HCEC 1CT (cell line): Measurements from ENCODE around the gene ZNF467.

Experiments used
- DNase-seq: peaks from one replicate; pipeline ENCODE4 v3.0.0-alpha.2; 2017

Gene ZNF467

GRCh38 chr7:149783386-149784250, 10.2 kb upstream of the ZNF467 start:
- DNase-seq, result no peak

- DNase-seq, result no peak
These were observed 9.4 kb upstream of the ZNF467 start for GRCh38 chr7:149782682-149783345.

- no peak for DNase-seq
These were observed 8.5 kb upstream of the ZNF467 start for GRCh38 chr7:149781921-149782320.

DNA sequence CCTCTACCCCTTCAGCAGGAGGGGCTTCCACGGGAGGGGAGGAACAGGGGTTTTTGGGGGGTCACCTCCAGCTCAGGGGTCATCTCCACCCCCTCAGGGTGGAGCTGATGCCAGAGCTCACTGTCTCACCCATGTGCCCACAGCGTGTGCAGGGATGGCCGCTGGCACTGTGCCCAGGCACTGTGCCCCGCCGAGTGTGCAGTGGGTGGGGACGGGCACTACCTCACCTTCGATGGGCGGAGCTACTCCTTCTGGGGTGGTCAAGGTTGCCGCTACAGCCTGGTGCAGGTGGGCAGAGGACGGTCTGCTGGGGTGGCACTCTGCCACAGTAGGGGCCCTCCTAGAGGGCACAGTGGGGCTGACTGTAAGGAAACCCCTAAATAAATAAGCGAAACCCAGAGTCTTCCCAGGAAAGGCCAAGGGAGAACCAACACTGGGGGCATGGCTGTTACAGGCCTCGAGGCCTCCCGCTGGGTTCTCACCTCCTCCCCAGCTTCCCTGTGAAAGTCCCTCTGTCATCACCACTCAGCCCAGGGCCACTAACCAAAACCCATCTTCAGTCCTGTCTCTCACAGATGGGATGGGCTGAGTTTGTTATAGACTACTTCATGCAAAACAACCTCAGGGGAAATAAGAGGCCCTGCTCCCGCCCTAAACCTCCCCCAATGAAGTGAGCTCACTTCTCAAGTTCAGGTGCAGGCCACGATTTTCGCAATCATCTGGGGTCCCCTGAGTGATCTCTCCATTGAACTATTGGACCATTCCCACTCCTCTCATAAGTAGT, 7.4 kb upstream of the ZNF467 start:
- DNase-seq, result no peak

GRCh38 chr7:149780056-149780455, 6.7 kb upstream of the ZNF467 start:
- no peak for DNase-seq

DNA sequence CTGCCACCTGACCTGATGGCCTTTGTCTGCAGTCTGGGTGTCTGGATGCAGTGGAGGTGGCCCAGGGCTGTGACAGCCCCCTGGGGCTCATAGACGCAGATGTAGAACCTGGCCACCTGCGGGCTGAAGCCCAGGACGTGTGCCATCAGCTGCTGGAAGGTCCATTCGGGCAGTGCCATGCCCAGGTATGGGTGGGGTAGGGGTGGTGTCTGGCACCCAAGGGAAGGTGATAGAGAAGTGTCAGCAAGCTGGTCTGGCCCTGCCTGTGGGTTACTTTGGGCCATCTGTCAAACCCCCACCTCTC, 6.1 kb upstream of the ZNF467 start:
- no peak for DNase-seq

GRCh38 chr7:149778696-149779501, 5.5 kb upstream of the ZNF467 start:
- no peak for DNase-seq

DNA sequence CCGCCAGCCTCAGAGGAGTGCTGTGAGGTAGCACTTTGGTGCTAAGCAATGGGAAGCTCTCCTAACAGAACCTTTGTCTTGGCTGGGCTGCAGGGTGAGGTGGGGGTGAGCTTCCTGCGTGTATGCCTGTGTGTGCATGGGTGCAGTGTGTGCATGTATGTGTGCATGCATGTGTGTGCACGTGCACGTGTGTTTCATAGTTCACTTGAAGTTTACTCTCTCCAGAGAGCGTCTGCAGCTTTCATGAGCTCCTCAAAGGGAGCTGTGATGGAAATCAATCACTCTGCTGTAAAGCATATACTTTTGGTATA, 4.9 kb upstream of the ZNF467 start:
- no peak for DNase-seq

DNA sequence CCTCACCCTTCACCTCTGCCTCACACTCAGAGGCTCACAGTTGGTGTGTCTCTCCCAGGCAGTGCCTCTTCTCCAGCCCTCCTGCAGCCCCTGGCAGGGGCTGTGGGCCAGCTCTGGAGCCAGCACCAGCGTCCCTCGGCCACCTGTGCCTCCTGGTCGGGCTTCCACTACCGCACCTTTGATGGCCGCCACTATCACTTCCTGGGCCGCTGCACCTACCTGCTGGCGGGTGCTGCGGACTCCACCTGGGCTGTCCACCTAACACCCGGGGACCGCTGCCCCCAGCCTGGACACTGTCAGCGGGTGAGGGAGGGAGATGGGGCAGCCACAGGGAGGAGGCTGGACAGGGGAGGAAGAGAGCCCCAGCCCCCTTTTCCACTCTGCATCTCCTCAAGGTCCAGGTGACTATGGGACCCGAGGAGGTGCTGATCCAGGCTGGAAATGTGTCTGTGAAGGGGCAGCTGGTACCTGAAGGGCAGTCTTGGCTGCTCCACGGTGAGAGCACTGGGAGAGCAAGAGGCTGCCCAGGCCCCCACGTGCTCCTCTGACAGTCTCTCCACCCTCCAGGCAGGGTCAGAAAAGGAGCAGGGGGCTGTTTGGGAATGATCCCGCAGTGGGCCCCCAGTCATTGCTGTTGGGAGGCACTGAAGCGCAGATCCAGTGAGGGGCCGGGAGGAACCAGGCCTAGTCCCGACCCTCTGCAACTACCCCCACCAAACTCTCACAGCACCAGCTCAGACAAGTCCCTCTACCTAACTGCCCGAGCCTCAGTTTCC, 4.4 kb upstream of the ZNF467 start:
- no peak for DNase-seq

DNA sequence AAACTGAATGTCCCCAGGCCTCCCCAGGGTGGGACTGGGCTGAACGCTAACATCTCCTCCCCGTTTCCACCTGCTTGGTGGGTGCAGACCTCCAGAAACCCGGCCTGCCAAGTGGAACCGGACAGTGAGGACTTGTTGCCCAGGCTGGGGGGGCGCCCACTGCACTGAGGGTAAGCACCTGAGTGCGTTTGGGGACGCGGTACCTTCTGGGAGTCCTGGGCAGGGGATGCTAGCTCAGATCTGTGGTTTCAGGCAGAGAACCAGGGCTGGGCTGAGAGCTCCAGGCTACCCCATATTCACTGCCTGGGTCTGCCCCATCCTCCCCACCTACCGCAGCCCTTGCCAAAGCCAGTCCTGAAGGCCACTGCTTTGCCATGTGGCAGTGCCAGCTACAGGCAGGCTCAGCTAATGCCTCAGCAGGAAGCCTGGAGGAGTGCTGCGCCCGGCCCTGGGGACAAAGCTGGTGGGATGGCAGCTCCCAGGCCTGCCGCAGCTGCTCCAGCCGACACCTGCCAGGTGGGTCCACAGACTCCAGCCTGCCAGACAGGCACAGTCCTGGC, 3.5 kb upstream of the ZNF467 start:
- no peak for DNase-seq

DNA sequence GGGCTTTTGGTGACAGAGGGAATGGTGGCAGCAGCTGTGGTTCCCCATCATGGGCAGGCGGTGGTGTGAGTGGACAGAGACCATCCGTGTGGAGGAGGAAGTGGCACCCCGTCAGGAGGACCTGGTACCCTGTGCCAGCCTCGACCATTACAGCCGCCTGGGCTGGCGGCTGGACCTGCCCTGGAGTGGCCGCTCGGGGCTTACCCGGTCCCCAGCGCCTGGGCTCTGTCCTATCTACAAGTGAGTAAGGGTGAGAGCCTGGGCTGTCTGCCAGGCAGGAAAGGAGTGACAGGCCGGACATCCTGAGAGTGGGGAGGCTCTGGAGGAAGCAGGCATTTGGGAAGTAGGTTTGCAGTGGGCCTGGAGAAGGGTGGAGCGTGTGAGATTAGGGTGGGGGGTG, 2.9 kb upstream of the ZNF467 start:
- DNase-seq, result no peak

GRCh38 chr7:149775176-149775556, 1.8 kb upstream of the ZNF467 start:
- no peak for DNase-seq

DNA sequence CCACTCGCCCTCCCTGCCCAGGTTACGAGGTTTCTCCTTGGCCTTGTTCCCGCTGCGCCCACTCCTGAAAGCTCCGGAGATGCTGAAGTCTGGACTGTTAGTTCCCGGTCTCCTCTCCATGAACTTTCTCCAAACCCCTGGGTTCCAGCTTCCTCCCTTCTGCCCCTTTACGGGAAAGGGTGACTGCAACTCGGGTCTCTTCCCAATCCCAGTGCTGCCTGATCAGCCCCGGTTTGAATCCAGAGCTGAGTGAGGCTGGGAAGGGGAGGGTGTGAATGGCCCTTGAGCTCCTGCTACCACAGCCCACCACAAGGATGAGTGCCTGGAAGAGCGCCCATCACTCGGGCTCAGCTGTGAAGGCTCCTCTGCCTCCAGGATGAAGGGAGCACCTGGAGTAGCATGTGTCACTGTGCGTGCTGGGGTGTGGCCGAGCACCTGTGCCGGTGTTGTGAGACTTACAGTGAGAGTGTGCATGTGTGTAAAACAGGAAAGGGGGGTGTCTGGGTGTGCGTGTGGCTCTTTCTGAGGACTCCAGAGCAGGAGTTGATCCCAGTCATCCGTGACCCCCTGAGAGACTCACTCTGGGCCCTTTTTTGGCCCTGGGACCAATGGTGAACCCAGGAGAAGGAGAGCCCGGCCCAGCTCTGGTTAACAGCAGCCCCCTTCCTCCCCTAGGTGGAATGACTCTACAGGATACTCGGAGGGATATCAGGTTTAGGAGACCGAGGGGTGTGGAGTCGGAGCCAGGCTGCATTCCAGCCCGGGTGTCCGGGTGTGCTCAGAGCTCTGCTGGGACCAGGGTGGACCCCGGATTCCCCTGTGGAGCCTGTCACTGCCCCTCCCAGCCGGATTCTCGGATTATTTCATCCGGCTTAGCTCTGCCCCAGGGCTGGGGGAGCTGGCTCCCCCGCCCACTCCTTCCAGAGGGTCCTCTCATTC, 1.1 kb upstream of the ZNF467 start:
- no peak for DNase-seq

- no peak for DNase-seq
These were observed 393 bp downstream of the ZNF467 start for GRCh38 chr7:149772956-149773434.

GRCh38 chr7:149772241-149772955, 990 bp downstream of the ZNF467 start:
- DNase-seq, result no peak

- peak; percentile 81 for DNase-seq
These were observed 1.6 kb downstream of the ZNF467 start for GRCh38 chr7:149771720-149772240.

DNA sequence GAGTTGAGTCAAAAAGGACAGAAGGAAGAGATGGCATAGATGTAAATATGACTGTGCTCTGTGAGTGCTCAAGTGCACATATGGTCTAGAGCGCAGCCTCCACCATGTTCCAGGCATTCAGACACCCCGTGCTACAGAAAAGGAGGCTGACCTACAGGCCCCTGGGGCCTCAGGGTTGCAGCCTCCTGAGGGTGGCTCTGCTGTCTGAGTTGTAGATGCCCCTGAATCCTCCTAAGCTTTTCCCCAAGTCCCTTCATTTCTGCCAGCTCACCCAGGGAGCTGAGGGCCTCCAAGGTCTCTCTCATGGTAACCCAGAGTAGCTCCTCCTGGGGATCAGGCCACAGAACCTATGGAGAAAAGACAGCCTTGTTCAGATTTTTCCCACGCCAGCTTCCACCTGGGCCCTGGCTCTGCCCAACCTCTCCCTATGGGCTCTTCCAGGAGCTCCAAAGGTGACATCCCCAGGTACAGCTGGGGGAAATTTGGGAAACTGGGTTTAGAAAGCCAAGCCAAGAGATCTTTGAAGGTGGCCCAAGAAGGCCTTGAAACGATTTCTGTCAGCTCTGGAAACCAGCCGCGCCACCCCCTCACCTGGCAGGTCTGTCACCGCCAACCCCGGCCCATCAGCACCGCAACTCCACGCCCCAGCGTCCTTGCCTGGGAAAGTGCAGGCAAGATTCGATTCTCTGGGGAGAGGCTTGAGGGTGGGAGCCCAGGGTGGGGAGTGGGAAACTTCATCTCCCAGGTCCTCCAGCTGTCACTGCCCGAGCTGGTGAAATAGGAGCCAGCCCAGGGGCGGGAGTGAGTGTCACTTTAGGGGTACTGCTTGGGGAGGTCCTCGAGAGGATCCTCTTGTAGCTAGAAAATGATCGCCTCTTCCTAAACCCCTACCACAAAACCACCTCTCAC, 2.4 kb downstream of the ZNF467 start:
- no peak for DNase-seq

GRCh38 chr7:149769915-149770314, 3.5 kb downstream of the ZNF467 start:
- no peak for DNase-seq

DNA sequence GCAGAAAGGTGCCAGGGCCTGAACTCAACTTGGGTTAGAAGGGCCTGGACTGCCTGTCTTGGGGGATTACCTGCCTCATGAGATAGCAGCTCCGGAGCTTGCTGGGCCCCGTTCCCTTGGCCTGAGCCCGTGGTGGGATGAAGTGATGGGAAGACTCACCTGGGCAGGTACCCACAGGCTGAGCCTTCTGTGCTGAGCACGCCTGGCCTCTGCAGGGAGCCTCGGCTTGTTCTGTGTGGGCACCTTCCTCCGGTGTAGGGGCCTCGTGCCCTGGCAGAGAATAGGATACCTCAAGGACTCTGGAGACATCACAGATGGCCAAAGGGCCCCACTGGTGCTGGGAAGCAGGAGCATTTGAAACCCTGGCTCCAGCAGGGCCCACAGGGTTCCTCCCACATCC, 4.5 kb downstream of the ZNF467 start:
- no peak for DNase-seq
